ENCODE results near the gene RP2. TPM values are rescaled to one million over a fixed set of nuclear protein-coding genes. Genes with fewer than 3 reads are reported as not detected.

Gene RP2
- total RNA-seq, 1 donor from 2014 or later = 25.0 TPM

- H4K20me1 ChIP-seq (ENCODE audit: low read depth) = no peaks in the 10 kb centered on the region
- H3K9ac ChIP-seq = no peak overlapping the region
- no peak for TF ChIP-seq EZH2phosphoT487 (IDR thresholded peaks at IDR 0.05)
- TF ChIP-seq EZH2 (IDR thresholded peaks at IDR 0.05) = no peak
- no peak for TF ChIP-seq CTCF (IDR thresholded peaks at IDR 0.05)
- Mint-ChIP-seq H3K27ac (no peak overlapping the region), H3K36me3 (no peaks in the 10 kb centered on the region), H3K27me3 (ENCODE audit: insufficient read depth, low read depth) (peaks cover 2% of the 10 kb centered on the region), H3K9me3 (peaks cover 8% of the 10 kb centered on the region), H3K4me3 (no peak overlapping the region), H3K4me1 (no peaks in the 10 kb centered on the region)
- no peaks in the 10 kb centered on the region for H3K27me3 ChIP-seq
- no peak overlapping the region for H2AFZ ChIP-seq (replicated peaks)
- no peaks in the 10 kb centered on the region for H3F3A ChIP-seq (ENCODE audit: low read depth)
- H3K79me2 ChIP-seq (ENCODE audit: low read depth) = peaks cover 18% of the 10 kb centered on the region
- no peak overlapping the region for H3K4me2 ChIP-seq
- H3K36me3 ChIP-seq = no peaks in the 10 kb centered on the region
- no peak overlapping the region for H3K27ac ChIP-seq
- H3K4me3 ChIP-seq = no peak overlapping the region
- DNase-seq (ENCODE audit: low spot score) = no peak
- H3K4me1 ChIP-seq = no peaks in the 10 kb centered on the region
- peaks cover 7% of the 10 kb centered on the region for H3K9me3 ChIP-seq (ENCODE audit: low read depth)
These were observed 13.1 kb downstream of the RP2 start for GRCh38 chrX:46849933-46850332.

GRCh38 chrX:46850771-46851170 is 13.9 kb downstream of the RP2 start:
- H3K9me3 ChIP-seq (ENCODE audit: low read depth) = peaks cover 7% of the 10 kb centered on the region
- H3F3A ChIP-seq (ENCODE audit: low read depth) = no peaks in the 10 kb centered on the region
- H3K9ac ChIP-seq = no peak overlapping the region
- H3K36me3 Mint-ChIP-seq = peaks cover 2% of the 10 kb centered on the region
- peaks cover 10% of the 10 kb centered on the region for H3K79me2 ChIP-seq (ENCODE audit: low read depth)
- no peaks in the 10 kb centered on the region for H3K4me1 Mint-ChIP-seq
- H3K27me3 ChIP-seq = no peaks in the 10 kb centered on the region
- H2AFZ ChIP-seq (replicated peaks) = no peak overlapping the region
- H3K27ac ChIP-seq = no peak overlapping the region
- no peak for DNase-seq (ENCODE audit: low spot score)
- no peak overlapping the region for H3K4me2 ChIP-seq
- H3K4me3 ChIP-seq = no peak overlapping the region
- no peaks in the 10 kb centered on the region for H3K4me1 ChIP-seq
- no peak for TF ChIP-seq CTCF (IDR thresholded peaks at IDR 0.05)
- no peak for TF ChIP-seq EZH2phosphoT487 (IDR thresholded peaks at IDR 0.05)
- TF ChIP-seq EZH2 (IDR thresholded peaks at IDR 0.05) = no peak
- H3K9me3 Mint-ChIP-seq = peaks cover 8% of the 10 kb centered on the region
- no peak overlapping the region for H3K4me3 Mint-ChIP-seq
- no peak overlapping the region for H3K27ac Mint-ChIP-seq
- H4K20me1 ChIP-seq (ENCODE audit: low read depth) = no peaks in the 10 kb centered on the region
- H3K36me3 ChIP-seq = no peaks in the 10 kb centered on the region
- H3K27me3 Mint-ChIP-seq (ENCODE audit: insufficient read depth, low read depth) = peaks cover 2% of the 10 kb centered on the region

DNA sequence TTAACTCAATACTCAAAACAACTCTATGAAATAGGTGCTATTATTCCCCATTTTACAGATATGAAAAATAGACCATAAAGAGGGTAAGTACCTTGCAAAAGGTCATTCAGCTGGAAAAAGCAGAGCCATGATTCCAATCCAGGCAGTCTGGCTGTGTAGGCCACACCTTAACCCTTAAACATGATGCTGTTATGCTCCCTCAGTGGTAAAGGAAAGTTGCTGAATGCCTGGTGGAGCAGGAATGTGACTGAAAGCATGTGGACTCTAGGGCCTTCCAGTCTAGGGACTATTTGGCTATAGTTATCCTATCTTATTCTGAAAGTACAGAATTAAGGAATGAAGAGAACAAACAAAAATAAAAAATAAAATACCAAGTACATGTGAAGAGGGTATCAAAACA is 19.6 kb downstream of the RP2 start:
- no peak overlapping the region for H3K9ac ChIP-seq
- no peak overlapping the region for H2AFZ ChIP-seq (replicated peaks)
- TF ChIP-seq CTCF (IDR thresholded peaks at IDR 0.05) = no peak
- no peak for TF ChIP-seq EZH2phosphoT487 (IDR thresholded peaks at IDR 0.05)
- TF ChIP-seq EZH2 (IDR thresholded peaks at IDR 0.05) = no peak
- H3F3A ChIP-seq (ENCODE audit: low read depth) = no peaks in the 10 kb centered on the region
- Mint-ChIP-seq H3K27me3 (ENCODE audit: insufficient read depth, low read depth) (peaks cover 2% of the 10 kb centered on the region), H3K4me3 (no peak overlapping the region), H3K27ac (no peak overlapping the region), H3K9me3 (no peaks in the 10 kb centered on the region), H3K36me3 (peaks cover 2% of the 10 kb centered on the region), H3K4me1 (no peaks in the 10 kb centered on the region)
- H3K4me1 ChIP-seq = no peaks in the 10 kb centered on the region
- H3K4me3 ChIP-seq = no peak overlapping the region
- no peaks in the 10 kb centered on the region for H3K27me3 ChIP-seq
- no peaks in the 10 kb centered on the region for H3K79me2 ChIP-seq (ENCODE audit: low read depth)
- H4K20me1 ChIP-seq (ENCODE audit: low read depth) = no peaks in the 10 kb centered on the region
- H3K36me3 ChIP-seq = no peaks in the 10 kb centered on the region
- H3K27ac ChIP-seq = no peak overlapping the region
- H3K9me3 ChIP-seq (ENCODE audit: low read depth) = no peaks in the 10 kb centered on the region
- no peak overlapping the region for H3K4me2 ChIP-seq
- DNase-seq (ENCODE audit: low spot score) = no peak
